Gastroesophageal sphincter (tissue), 4 donors: ENCODE measurements around the gene TOX2. TPM values are rescaled to one million over a fixed set of nuclear protein-coding genes. Genes with fewer than 3 reads are reported as not detected.

Experiments
- ATAC-seq: fragments of 150-250 bp; one replicate; pipeline ENCODE4 v1.9.1; 2016; ENCODE audit warnings: mild to moderate bottlenecking, moderate library complexity
- H3K27ac ChIP-seq, 4 donors: fragments of 200-600 bp; sonication (generic) in 3 of 4; 1 replicate in 3 of 4; 2 replicates in 1 of 4; pipeline ENCODE4 v1.5.1; 2016 to 2019
- H3K27me3 ChIP-seq: fragments of 200-600 bp; sonication (generic); one replicate; pipeline ENCODE4 v1.5.1; 2019
- H3K36me3 ChIP-seq, 2 donors: fragments of 200-600 bp; sonication (generic); one replicate each; pipeline ENCODE4 v1.5.1; 2019; ENCODE audit warnings: control low read depth in 1 of 2
- H3K4me1 ChIP-seq, 3 donors: fragments of 200-600 bp; sonication (generic); 1 replicate in 2 of 3; 2 replicates in 1 of 3; pipeline ENCODE4 v1.5.1; 2016 to 2019; ENCODE audit warnings: control low read depth in 2 of 3
- H3K4me3 ChIP-seq, 2 donors: fragments of 200-600 bp; sonication (generic); one replicate each; pipeline ENCODE4 v1.5.1; 2019; ENCODE audit warnings: mild to moderate bottlenecking in 1 of 2, moderate library complexity in 1 of 2
- H3K9me3 ChIP-seq, 3 donors: fragments of 200-600 bp; sonication (generic); one replicate each; pipeline ENCODE4 v1.5.1; 2017 to 2019; ENCODE audit warnings: control low read depth in 2 of 3
- CTCF ChIP-seq, 4 experiments: fragments of 200-600 bp in 2 of 4; fragments of 450-650 bp in 2 of 4; sonication (generic) in 1 of 4; IDR thresholded peaks; one replicate each; pipeline ENCODE4 v1.5.1; 2017 to 2019; ENCODE audit warnings: antibody characterized with exemption in 4 of 4, mild to moderate bottlenecking in 2 of 4, moderate library complexity in 2 of 4
- EP300 ChIP-seq: sonication (generic); formaldehyde crosslinking; IDR thresholded peaks from one replicate; pipeline ENCODE4 v1.6.1; 2017; ENCODE audit warnings: antibody characterized with exemption, mild to moderate bottlenecking
- POLR2A ChIP-seq, 2 donors: fragments of 450-650 bp; IDR thresholded peaks; one replicate each; pipeline ENCODE4 v1.6.1; 2017; ENCODE audit warnings: antibody characterized with exemption in 2 of 2, mild to moderate bottlenecking in 2 of 2, moderate library complexity in 1 of 2
- POLR2AphosphoS5 ChIP-seq: sonication (generic); formaldehyde crosslinking; IDR thresholded peaks from one replicate; pipeline ENCODE4 v1.6.1; 2017; ENCODE audit warnings: antibody characterized with exemption
- WGBS, 2 donors: methylation state at CpG; one replicate each; pipeline ENCODE4 v1.1.5; 2018; ENCODE audit warnings: low coverage in 1 of 2; 5-methylcytosine and 5-hydroxymethylcytosine counted together
- total RNA-seq, 4 donors: library from RNA; depleted of rRNA; stranded (reverse); fragments of >200 nt; gene quantifications; one replicate each; pipeline ENCODE4 v1.1.0, GENCODE V29; 2016

TOX2 gene
- total RNA-seq, 4 donors from 2014 or later = 16.4 to 47.8 (median 40.3) TPM

GRCh38 chr20:44032583-44033331, 118.1 kb downstream of the TOX2 start:
- H3K27ac ChIP-seq = no peak overlapping the region
- no peaks in the 10 kb centered on the region for H3K27me3 ChIP-seq
- 86% methylated on average over 12 of the region's 12 CpGs for WGBS, 2 donors
- TF ChIP-seq POLR2A (IDR thresholded peaks at IDR 0.05) (no peak), POLR2AphosphoS5 (no peak), EP300 (no peak), CTCF (IDR thresholded peaks at IDR 0.05) (no peak)
- H3K9me3 ChIP-seq = no peaks in the 10 kb centered on the region
- no peak overlapping the region for H3K4me3 ChIP-seq
- peaks cover 0 to 16% of the 10 kb centered on the region in 2 donors for H3K36me3 ChIP-seq
- no peak for ATAC-seq
- H3K4me1 ChIP-seq = no peaks in the 10 kb centered on the region

GRCh38 chr20:44033344-44033743, 118.7 kb downstream of the TOX2 start:
- H3K4me3 ChIP-seq = no peak overlapping the region
- H3K4me1 ChIP-seq = peaks cover 0 to 3% (median 0%) of the 10 kb centered on the region in 3 donors
- no peaks in the 10 kb centered on the region for H3K9me3 ChIP-seq
- H3K36me3 ChIP-seq = peaks cover 0 to 16% of the 10 kb centered on the region in 2 donors
- 33 to 40% methylated on average over 2 of the region's 2 CpGs for WGBS, 2 donors
- ATAC-seq = no peak
- TF ChIP-seq CTCF (IDR thresholded peaks at IDR 0.05) (no peak), POLR2AphosphoS5 (no peak), EP300 (no peak)
- no peak overlapping the region for H3K27ac ChIP-seq
- no peaks in the 10 kb centered on the region for H3K27me3 ChIP-seq

- Histone ChIP-seq H3K36me3 (peaks cover 0 to 16% of the 10 kb centered on the region in 2 donors), H3K27ac (no peak overlapping the region), H3K9me3 (no peaks in the 10 kb centered on the region), H3K27me3 (no peaks in the 10 kb centered on the region), H3K4me3 (no peak overlapping the region), H3K4me1 (peaks cover 0 to 8% (median 0%) of the 10 kb centered on the region in 3 donors)
- ATAC-seq = no peak
- TF ChIP-seq POLR2A (IDR thresholded peaks at IDR 0.05) (no peak), POLR2AphosphoS5 (no peak), EP300 (no peak), CTCF (IDR thresholded peaks at IDR 0.05) (no peak)
- WGBS, 2 donors = 97 to 100% methylated on average over 2 to 4 of the region's 4 CpGs
These were observed 119.2 kb downstream of the TOX2 start for GRCh38 chr20:44033873-44034272.

- no peaks in the 10 kb centered on the region for H3K27me3 ChIP-seq
- TF ChIP-seq POLR2AphosphoS5 (no peak), CTCF (IDR thresholded peaks at IDR 0.05) (no peak), POLR2A (IDR thresholded peaks at IDR 0.05) (no peak), EP300 (no peak)
- H3K9me3 ChIP-seq = no peaks in the 10 kb centered on the region
- H3K4me3 ChIP-seq = no peak overlapping the region
- peaks cover 0 to 10% (median 0%) of the 10 kb centered on the region in 3 donors for H3K4me1 ChIP-seq
- WGBS, 2 donors = 80 to 100% methylated on average over 1 of the region's 1 CpG
- peaks cover 0 to 16% of the 10 kb centered on the region in 2 donors for H3K36me3 ChIP-seq
- no peak for ATAC-seq
- H3K27ac ChIP-seq = no peak overlapping the region
These were observed 119.8 kb downstream of the TOX2 start for GRCh38 chr20:44034451-44034850.
